HG02610 (cell line): ENCODE measurements around the gene FHOD3.

Experiments
- ATAC-seq: cut with Tn5 transposase; IDR thresholded peaks from one replicate; pipeline ENCODE4 v1.9.1; 2021; ENCODE audit warnings: mild to moderate bottlenecking, moderate library complexity; ENCODE audit not compliant: unreplicated experiment

FHOD3 gene

DNA sequence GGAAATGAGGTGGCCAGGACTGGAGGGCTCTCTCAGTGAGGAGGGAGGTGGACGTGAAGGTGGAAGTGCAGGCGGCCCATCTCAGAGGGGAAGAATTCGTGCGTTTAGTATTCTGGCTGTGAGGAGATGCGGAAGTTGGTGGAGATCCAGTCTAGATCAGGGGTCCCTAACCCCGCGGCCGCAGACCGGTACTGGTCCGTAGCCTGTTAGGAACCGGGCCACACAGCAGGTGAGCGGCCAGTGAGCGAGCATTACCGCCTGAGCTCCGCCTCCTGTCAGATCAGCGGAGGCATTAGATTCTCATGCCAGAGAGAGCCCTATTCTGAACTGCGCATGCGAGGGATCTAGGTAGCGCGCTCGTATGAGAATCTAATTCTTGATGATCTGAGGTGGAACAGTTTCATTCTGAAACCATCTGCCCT lies 1.6 kb upstream of the FHOD3 start:
- no peak for ATAC-seq

DNA sequence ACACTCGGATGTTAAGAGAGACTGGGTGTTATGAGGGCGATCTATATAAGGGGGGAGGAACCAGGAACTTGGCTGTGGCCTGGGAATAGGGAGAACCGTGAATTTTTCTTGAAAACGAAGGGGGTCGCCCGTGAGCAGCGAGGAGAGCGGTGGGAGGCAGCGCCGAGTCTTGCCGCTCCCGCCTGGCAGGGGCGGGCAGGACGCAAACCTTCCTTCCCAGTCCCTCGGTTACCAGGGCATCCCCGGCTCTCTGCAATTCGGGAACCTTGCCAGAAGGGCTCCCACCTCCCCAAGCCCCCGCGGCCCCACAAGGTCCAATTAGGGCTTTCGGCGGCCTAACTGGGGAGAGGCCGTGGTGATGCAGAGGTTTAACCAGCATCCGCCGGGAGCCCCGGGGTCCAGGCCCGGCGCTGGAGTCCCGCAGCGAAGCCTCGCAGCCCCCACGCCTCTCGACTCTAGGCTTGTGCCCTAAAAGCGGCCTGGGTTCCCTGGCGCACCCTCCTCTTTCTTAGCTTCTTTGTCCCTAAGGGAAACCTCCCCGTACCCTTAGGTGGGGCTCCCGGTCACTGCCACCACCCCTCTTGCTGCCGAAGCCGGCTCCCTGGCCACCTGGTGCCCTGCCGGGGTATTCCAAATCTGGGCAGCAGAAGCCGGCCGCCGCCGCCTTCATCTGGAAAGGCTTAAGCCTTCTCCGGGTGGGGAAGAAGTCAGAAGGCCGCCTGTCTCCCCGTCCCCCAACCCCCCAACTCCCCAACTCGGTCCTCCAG lies 680 bp upstream of the FHOD3 start:
- ATAC-seq, result no peak

DNA sequence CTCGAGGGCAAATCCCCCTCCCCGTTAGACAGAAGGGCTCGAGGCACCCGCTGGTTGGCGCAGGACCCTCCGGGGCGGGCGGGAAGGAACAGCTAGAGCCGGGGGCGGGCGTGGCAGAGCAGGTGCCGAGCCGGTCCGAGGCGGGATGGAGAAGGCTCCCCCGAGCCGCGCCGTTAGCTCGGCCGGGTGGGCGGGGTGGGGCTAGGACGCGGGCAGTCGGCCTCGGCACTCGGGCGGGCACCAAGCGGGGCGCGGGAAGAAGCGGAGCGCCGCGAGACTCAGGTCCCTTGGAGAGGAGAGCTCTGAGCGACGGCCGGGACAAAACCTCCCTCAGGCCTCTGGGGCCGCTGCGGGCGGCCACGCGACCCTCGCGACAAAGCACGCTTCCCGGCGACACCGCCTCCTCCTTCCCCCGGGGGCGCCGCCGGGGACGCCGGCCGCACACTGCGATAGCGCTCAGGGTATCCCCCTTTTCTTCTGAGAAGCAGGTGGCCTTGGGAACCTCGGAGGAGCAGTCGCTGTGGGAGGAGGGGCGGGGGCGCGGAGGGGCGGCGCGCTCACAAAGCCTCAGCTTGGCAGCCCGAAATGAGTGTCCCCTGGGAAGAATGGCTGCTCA lies 721 bp downstream of the FHOD3 start:
- ATAC-seq, result no peak

DNA sequence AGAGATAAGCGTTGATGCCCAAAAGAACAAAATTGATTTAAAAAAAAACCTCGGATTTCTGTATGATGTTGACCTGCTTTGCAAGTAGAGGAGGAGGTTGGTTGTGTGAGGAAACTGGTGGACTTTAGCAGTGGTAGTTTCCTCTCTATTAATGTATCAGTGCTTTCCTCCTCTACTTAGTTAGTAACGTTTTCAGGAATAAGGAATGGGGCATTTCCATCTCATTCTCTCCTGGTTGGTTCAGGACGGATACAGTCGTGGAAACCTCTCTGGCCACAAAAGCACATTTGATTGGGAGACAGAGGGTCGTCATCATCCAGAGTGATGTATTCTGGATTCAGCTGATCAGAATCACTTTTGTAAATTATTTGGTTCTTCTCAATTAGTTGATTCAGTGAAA lies 1.5 kb downstream of the FHOD3 start:
- no peak for ATAC-seq

DNA sequence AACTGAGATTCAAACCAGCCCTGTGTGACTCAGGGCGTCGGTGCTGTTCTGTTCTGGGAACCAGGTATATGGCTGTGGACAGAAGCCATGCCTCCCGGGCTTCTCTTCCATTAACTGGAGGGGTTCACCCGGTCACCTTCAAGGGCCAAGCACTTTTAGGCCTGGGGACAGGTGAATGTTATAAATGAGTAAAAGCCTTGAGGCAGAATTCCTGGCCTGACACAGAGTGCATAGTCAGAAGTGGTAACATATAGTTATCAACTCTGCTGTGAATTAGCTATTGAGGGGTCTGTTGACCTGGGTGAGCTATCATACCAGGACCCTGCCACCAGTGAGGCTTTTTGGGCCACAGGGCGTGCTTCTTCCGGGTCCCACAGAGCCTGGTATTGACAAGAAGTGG lies 2.7 kb downstream of the FHOD3 start:
- no peak for ATAC-seq

DNA sequence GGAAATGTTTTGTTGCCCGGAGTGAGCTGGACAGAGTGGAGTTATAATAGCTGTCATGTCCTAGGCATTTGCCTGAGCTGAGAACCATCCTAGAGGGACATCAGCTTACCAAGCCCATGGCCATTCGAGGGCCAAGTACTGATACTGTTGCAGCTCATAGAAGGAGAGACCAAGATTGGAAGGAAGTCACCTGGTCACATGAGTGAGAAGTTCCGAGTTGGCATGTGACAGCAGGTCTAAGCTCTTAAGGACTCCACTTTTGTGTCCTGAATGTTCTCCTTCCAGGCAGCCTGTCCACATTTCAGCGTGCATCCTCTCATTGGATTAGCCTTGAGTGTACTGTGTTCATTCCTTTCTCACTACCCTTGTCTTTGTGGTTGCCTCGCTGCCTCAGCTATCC lies 4.4 kb downstream of the FHOD3 start:
- no peak for ATAC-seq

DNA sequence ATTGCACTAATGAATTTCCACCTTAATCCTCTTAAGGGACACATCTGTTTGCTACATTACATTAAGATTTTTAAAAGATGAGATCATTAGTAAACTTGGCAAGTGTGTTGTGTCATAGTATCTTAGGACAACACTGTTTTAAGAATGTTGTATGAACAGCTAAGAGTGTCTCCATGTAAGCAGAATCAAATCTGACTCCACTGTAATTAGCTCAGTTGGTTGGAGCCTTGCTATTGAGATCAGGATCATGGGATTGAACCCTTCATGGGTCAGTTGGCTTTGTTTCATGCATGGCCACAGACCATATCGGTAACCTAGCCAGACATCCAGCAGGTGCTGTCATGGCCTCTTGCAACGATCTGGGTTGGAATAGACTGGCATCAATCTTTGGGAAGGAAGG lies 5.2 kb downstream of the FHOD3 start:
- no peak for ATAC-seq

DNA sequence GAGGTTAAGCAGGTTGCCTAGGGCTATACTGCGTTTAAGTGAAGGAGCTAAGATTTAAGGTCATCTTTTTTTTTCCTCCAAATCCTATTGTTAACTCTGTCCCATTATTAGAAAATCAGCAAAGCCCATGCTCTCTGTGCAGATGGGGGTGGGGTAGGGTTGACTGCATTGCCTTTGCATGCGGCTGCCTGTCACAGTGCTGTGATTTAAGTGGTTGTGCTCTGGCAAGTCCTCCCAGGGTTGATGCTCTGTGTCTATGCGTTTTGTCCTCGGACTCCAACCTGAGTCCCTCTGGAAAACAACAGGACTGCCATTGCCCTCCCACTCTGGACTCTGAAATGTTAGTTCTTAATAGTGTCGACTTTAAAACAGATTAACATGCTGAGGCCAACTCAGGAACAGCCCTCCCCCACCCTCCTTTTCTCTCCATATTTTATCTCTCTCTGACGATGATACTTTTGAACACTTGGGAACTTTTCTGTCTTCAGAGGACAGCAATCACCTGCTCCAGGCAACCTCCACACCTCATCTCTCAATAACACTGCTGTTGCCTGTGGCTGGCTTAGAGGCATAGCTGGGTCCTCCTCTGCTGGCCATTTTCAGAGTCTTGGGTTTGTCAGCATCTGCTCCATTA lies 5.8 kb downstream of the FHOD3 start:
- no peak for ATAC-seq

DNA sequence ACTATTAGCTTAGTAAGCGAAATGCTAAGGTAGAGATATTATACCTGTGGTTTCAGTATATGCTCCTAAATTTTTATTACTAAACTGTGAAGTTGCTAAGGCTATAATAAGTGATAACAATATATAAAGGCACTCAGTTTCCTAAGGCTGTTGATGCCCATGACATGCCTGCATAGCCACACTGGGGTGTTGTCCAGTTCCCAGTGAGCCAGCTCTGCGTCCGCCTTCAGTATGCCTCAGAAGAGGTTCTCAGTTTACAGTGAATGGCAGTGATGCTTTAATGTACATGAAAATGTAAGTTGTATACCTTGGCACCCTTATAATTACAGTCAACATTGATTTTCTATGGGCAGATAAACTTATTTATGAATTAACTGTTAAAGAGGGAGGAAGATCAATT lies 7.2 kb downstream of the FHOD3 start:
- ATAC-seq, result no peak

DNA sequence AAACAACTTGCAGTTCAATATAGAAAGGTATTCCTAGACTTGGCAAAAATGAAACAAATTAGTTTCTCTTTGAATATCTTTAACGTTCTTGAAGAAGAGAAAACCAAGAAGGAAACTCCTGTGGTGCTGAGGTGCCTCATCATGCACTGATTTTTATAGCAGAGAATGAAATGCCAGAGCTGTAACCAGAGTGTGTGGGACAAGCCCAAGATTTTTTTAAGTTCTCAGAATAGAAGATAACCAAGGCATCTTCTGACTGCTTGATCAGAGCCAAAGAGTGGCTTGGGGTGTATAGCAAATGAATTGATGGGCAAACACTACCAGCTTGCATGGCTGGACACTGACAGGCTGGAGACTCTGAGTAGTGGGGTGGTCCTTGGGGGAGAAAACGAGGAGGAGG lies 7.9 kb downstream of the FHOD3 start:
- no peak for ATAC-seq

DNA sequence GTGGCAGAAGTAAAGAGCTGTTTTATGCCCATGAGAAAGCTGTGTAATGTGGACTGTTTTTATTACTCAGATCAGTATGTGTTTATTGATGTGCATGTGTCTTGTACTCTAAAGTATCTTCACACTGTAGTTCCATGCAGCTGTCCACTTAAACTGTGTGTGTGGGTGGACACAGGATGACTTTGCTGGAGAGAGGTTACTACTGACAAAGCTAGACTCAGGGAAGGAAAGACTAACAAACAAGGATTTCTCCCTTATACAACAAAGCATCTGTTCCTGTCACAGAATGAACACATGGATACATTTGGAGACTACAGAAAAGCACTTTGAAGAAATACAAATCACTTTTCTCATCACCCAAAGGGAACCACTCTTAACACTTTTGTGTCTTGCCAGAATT lies 10.0 kb downstream of the FHOD3 start:
- ATAC-seq, result no peak

DNA sequence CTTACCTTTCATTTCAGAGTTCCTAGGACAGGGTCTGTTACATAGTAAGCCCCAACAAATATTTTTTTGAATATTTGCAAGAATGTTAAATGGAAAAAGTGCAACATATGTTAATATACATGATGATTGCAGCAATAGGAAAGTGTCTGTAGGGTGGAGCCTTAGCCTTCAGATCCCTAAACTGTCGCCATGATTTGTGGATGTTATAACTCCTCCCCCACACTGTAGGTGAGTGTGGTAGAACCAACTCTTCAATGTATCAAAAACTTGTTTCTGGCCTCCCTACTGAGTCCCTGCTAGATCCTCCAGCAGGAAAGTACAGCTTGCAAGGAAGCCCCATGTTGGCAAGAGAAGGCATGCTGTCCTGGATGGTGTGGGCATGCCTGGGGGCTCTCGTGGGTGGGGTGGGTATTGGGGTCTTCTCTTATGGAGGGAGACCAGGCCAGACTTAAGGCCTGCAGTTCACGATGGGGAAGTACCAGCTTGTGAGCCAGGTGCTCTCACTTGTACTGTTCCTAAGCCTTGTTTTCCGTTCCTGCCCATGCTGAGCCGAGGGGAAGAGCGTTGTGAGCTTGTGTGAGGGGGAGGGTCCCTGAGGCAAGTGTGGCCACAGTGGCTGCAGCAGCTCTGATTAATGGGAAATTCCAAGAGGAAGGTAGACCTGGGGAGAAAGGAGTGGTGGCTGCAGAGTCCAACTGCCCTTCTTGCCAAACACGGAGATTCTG lies 11.4 kb downstream of the FHOD3 start:
- no peak for ATAC-seq

DNA sequence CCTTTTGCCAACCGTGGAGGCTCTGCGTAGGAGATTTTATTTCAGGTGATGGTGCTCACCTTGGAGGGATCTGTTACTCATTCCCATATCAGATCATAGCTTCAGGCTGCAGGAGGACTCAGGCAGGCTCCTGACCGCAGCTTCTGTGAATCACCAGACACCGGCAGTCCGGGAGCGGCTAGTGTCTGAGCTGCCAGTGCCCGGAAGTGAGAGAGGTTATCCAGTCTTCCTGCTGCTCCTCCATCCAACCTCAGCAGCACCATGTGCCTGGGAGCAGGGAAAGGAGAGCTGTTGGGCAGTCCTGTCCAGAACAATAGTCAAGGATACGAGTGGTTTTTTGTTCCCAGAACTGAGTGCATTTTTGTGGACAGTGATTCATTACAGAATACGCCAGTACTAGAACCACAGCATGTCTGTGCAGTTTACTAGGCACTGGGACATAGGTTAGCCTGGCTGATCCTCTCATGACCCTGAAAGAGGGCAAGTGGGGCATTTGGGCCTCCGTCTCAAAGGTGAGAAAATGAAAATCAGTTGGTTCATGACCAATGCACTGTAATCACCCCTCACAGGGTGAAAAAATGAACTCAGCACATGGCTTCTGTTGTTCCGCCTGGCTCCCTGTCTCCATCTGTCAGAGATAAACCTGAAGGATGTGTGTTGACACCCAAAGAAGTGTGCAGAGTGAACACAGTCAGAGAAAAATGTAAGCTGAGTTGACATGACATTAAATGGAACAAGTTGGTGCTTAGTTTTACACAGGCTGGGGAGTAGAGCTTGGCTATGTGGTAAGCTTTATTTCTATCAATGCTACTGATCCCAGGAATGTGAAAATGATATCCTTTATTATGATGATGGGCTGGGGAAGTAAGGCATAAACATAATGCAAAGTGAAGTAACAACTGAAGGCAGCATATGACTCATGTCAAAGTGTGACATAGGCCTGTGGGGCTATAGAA lies 12.2 kb downstream of the FHOD3 start:
- ATAC-seq, result no peak

DNA sequence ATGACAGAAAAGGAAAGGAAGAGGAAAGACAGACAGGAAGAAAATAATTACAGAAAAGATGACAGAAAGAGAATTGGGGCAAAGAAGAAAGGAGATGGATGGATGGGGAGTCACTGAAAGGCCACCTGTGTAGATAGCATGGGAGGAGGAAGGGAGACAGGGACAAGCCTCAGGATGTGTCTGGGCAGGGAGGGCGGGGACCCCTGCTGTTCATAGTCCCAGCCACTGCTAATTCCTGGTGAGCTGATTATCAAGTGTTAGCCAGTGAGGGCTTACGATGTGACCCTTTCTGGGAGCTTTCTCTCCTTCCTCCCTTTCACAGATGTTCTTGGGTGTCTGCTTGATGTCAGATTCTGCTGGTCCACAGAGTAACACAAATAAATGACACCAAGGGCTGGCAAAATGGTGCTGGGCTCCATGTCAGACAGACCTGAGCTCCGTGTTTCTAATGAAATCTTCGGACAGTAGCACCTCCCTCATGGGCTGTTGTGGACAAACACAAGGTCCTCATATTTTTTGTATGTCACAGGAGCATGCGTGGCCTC lies 13.6 kb downstream of the FHOD3 start:
- no peak for ATAC-seq

DNA sequence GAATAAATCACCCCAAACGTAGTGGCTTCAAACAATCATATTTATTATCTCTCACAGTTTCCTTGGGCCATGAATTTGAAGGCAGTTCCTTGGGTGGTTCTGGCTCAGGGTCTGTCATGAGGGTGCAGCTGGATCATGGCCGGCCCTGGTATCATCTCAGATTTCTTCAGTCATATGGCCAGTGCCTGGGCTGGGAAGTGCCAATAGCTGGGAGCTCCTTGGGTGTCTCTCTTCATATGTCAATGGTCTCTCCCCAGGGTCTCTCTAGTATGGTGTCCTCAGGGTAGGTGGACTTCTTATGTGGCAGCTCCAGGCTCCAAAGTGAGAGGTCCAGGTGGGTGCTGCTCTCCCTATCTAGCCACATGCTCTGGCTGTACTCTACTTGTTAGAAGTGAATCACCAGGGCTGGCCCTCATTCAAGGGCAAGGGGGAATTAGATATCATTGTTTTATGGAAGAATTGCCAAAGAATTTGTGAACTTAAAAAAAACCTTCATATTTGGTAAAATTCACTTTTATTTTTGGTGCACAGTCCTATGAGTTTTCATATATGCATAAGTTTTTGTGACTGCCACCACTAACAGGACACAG lies 15.4 kb downstream of the FHOD3 start:
- no peak for ATAC-seq

DNA sequence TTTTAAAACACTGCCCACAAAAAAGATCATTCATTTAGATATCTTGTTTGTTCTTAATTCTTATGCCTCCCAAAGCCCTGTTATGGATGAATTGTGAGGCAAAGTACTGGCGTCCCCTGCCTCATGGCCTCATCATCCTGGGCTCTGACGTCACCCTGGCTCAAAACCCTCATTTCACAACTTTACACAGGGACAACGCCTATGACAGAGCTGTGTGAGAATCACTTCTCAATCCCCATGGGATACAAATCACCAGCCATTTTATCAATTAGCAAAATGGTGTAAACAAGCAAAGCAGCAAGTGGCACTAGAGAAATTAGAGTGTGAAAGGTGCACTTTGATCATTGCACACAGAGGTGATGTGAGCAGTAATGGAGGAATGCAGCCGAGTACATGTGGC lies 16.6 kb downstream of the FHOD3 start:
- no peak for ATAC-seq

DNA sequence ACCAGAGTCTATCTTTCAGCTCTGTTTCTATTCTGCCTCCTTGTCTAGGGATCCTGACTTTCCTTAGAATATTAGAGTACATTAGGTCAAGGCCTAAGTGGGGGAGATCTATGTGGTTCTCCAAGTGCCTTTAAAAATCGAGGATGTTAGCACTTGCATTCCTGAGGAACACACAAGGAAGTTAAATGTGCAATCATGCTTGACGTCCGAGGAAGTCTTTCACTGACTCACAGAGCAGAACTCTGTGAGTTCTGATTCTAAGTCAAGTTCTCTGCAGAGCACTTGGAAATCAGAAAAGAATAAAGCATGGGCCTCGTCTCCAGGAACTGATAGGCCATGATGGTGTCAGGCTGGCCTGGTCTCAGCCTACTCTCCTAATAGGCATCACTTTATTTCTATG lies 17.2 kb downstream of the FHOD3 start:
- ATAC-seq, result no peak

DNA sequence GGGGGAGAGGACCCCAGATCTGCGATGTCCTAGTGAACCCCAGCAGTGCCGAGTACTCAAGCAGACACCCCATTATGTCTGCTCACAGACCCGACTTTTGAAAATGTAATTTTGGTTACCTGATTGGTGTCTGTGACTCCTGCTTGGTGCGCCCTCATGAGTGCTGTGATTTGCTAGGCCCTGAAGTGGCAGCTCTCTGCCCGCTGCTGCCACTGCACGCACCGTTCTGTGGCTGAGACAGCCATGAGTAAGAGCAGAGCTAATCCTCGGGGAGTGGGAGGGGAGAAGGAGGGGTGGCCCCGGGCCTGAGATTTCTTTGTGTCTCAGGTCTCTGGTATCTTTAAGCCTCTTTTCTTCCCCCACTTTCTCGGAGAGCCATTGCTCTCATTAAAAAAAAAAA lies 18.2 kb downstream of the FHOD3 start:
- ATAC-seq, result no peak

DNA sequence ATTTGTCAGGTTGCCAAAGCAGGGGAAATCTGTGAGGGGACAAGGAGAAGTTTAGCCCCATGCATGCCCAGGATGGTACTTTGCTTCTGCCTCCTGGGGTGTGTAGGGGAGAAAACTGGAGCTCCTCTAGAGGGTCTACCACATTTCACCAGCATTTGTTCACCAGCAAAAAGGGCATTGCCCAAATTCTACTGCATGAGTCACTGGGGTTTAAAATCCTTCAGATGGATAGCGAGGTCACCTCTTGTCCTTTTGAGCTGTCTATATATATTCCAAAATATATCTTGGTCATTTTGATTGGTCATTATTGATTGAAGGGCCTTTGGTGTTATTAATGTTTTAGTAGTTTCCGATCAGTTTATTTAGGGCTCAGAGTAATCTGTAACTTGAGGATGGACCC lies 18.7 kb downstream of the FHOD3 start:
- no peak for ATAC-seq
